NCI-H524 (cell line): ENCODE data around the gene MBP.

Source experiments
- DNase-seq, 2 experiments: peaks; one replicate each; lab custom pipeline; 2025; lab: John Stamatoyannopoulos, UW

Gene MBP

GRCh38 chr18:77082316-77082955, 50.1 kb downstream of the MBP start:
- DNase-seq, result peak; percentile 22 to 74

GRCh38 chr18:77081390-77081778, 51.2 kb downstream of the MBP start:
- no peak for DNase-seq

DNA sequence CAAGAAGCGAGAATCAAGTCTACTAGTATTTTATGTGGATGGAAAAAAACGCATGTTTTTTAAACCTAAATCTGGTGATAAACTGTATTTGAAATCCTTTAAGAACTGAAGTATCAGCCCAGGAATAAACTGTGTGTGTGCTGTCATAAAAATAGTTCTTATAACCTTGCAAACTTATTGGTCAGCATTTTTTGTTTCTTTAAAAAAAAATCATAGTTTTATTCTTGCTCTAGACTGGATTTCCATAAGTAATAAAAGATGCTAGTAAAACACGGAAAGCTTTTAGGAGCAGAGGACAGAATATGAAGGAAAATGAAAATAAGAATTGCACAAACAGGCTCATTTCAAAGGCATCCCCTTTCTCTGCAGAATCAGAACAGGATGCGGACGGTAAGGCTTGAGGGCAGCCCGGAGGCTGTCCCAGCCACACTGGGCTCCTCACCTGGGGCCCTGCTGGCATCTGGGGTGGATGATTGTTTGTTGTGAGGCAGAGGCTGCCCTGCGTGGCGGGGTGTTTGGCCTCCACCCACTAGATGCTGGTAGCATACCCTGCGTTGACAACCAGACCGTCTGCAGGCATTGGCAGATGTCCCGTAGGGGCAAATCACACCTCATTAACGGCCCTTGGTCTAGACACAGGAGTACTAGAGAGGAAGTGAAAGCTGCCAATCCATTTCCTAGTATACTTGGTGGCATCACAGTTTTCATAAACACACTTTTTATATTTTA, 52.5 kb downstream of the MBP start:
- DNase-seq, result no peak

- DNase-seq, result no peak
Observed at GRCh38 chr18:77079088-77079487, 53.5 kb downstream of the MBP start.

DNA sequence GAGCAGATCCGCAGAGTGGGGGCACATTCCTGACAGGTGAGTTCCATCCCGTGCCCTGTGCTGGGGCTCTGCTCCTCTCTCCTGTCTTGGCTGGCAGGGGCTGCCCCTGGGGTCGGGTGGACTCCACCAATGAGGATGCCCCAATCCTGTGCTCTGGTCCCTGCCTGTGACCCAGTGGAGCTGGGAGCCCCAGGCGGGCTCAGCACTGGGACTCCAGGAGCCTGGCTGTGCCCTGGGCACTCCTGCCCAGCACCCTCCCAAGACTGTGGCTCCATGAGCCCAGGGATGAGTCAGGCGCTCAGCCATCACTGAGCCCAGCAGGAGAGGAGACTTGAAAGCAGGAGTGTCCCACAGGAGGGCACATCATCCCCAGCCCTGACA, 53.9 kb downstream of the MBP start:
- no peak for DNase-seq

GRCh38 chr18:77077941-77078689, 54.5 kb downstream of the MBP start:
- DNase-seq, result no peak

DNA sequence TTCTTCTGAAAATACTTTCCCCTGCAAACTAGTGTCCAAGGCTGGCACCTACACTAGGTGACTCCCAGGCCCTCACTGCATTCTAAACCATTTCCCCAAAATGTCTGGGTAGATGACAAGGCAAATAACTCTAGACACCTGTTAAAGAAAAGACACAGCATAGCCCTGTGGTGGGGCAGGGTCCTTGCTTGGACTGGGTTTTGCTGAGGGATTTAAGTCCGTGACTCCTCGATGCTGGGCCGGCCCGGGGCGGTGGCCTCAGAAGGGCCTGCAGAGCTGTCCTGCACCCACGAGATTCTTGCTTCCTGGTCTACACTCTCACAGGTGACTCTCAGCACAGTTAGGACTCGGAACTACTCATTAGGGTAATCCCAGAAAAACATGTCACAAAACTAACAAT, 55.2 kb downstream of the MBP start:
- no peak for DNase-seq

- no peak for DNase-seq
Observed at GRCh38 chr18:77076111-77076510, 56.5 kb downstream of the MBP start.

- DNase-seq, result no peak
Observed at GRCh38 chr18:77074431-77074830, 58.2 kb downstream of the MBP start.

- DNase-seq, result no peak
Observed at GRCh38 chr18:77073336-77074093, 59.1 kb downstream of the MBP start.

DNA sequence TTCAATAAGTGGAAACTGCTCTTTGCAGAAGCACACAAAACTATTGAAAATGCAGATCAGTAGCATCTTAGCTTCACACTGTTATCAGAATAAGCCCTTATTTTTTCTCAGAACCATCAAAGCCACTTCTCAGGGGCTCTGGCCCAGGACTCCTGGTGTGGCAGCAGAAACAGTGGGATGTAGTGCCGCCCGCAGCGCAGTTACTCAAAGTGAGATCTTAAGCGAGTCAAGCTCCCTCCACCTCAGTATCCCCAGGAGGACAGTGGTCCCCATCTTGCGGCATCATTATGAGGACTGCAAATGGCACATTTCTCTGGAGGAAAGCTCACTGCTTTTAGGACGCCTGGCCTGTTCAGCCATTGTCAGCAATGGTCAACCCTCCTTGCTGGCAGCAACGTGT, 60.0 kb downstream of the MBP start:
- DNase-seq, result no peak

DNA sequence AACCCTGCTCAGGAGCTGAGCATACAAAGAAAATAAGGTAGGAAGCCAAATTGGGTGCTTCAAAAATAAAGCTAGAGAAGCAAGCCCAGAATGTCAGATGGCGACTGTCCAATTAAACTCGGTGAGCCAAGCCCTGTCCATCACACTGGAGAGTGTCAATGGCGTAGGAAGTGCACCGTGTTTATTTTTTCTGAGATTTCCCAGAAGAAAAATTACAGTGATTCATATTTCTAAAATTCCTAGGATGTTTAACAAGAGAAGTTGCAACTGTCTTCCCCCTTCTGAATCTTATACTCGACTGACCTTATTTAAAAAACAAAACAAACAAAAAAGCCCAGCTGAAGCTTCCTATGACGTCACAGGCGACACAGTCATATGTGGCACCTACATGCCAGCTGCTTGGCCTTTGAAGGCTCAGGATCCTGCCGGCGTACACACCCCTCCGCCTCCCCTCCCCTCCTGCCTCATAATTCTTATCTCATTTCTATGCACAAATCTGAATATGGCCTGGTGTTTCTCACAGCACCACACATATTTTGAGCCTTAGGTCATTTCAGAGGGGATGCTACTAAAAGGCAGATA, 60.8 kb downstream of the MBP start:
- no peak for DNase-seq

DNA sequence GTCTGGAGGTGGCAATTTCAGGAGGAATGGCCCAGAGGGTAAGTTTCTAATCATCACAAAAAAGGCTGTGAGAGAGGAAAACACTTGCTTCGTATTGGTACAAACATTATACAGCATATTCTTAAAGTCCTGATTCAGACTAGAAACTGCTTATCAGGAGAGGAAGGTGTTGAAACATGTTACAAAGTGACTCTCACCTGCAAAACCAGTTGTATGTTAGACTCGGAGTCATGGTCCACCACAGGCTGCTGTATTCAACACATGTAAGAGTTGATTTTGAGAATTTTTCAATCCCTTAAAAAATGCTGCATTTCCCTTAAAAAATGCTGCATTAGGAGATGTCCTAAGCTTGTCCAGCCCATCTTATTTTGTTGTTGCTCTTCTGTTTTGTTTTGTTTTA, 61.5 kb downstream of the MBP start:
- no peak for DNase-seq

- DNase-seq, result no peak
Observed at GRCh38 chr18:77070627-77071026, 62.0 kb downstream of the MBP start.

- DNase-seq, result no peak
Observed at GRCh38 chr18:77069931-77070330, 62.7 kb downstream of the MBP start.

DNA sequence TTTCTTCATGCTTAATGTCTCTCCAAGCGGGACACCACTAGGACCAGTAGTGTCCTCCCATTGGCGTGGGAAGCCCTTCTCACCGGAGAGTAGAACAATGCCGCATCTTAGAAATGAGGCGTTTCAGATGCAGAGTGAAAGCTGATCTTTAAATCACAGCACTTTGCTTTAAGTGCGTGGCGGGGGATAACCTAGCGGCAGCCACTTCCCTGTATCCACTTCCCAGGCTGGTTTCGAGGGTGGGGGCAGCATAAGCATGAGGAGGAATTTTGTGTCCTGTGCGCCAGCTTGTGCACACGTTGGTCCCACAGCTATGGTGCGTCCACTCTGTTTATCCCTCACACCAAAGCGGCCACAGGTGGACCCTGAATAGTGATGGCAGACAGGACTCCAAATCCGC, 63.1 kb downstream of the MBP start:
- DNase-seq, result no peak

GRCh38 chr18:77068321-77069312, 64.0 kb downstream of the MBP start:
- DNase-seq, result no peak

GRCh38 chr18:77067291-77068061, 65.1 kb downstream of the MBP start:
- no peak for DNase-seq

GRCh38 chr18:77066689-77067088, 65.9 kb downstream of the MBP start:
- DNase-seq, result no peak

GRCh38 chr18:77066101-77066500, 66.5 kb downstream of the MBP start:
- no peak for DNase-seq
